ENCODE results near the gene MEG3. TPM values are rescaled to one million over a fixed set of nuclear protein-coding genes. Genes with fewer than 3 reads are reported as not detected.

MEG3 gene
- total RNA-seq, 3 donors from 2014 or later (not counting 1 experiment from before 2014, with no cell fraction given) = 1.0 to 6.6 (median 1.9) TPM

DNA sequence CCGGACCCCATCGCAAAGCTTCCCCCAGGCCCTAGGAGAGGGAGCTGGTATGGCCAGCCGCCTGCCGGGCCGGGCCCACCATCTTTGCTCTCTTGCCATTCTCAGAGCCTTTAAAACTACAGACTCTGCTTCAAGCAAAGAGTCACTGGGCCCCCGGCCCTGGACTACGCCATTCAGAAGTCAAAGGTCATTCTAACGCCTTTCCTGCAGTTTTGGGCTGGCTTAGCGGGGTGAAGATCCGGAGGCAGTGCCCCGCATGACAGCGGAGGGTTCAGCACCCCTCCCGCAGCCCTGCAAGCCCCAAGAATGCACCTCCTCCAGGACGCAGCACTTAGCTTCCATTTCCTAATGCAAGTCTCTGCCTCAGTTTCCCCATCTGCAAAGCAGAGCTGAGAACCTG, 38.3 kb upstream of the MEG3 start:
- H3K4me1 ChIP-seq (ENCODE audit: control insufficient read depth, insufficient read depth, low read length) = no peaks in the 10 kb centered on the region
- Mint-ChIP-seq H3K27ac (no peak overlapping the region), H3K27me3 (ENCODE audit: low read depth in 2 of 2) (peaks cover 0 to 8% of the 10 kb centered on the region in 2 donors), H3K4me3 (no peak overlapping the region), H3K36me3 (no peaks in the 10 kb centered on the region), H3K9me3 (no peaks in the 10 kb centered on the region), H3K4me1 (no peaks in the 10 kb centered on the region)
- no peaks in the 10 kb centered on the region for H3K36me3 ChIP-seq (ENCODE audit: control insufficient read depth, insufficient read depth, low read length)
- TF ChIP-seq, protein P1, sequence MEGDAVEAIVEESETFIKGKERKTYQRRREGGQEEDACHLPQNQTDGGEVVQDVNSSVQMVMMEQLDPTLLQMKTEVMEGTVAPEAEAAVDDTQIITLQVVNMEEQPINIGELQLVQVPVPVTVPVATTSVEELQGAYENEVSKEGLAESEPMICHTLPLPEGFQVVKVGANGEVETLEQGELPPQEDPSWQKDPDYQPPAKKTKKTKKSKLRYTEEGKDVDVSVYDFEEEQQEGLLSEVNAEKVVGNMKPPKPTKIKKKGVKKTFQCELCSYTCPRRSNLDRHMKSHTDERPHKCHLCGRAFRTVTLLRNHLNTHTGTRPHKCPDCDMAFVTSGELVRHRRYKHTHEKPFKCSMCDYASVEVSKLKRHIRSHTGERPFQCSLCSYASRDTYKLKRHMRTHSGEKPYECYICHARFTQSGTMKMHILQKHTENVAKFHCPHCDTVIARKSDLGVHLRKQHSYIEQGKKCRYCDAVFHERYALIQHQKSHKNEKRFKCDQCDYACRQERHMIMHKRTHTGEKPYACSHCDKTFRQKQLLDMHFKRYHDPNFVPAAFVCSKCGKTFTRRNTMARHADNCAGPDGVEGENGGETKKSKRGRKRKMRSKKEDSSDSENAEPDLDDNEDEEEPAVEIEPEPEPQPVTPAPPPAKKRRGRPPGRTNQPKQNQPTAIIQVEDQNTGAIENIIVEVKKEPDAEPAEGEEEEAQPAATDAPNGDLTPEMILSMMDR (IDR thresholded peaks at IDR 0.05) = no peak
- no peak overlapping the region for H3K27ac ChIP-seq (ENCODE audit: low read length)
- intact Hi-C loops (cut with micrococcal nuclease) = no loop called here
- H3K27me3 ChIP-seq (ENCODE audit: control insufficient read depth, insufficient read depth, low read length) = no peaks in the 10 kb centered on the region
- H3K9me3 ChIP-seq (ENCODE audit: control insufficient read depth, insufficient read depth, low read length) = no peaks in the 10 kb centered on the region
- no peak for ATAC-seq
- WGBS (ENCODE audit: insufficient coverage) = 92% methylated on average over 14 of the region's 14 CpGs
- H3K4me3 ChIP-seq (ENCODE audit: low read length) = no peak overlapping the region
- no peak for DNase-seq

DNA sequence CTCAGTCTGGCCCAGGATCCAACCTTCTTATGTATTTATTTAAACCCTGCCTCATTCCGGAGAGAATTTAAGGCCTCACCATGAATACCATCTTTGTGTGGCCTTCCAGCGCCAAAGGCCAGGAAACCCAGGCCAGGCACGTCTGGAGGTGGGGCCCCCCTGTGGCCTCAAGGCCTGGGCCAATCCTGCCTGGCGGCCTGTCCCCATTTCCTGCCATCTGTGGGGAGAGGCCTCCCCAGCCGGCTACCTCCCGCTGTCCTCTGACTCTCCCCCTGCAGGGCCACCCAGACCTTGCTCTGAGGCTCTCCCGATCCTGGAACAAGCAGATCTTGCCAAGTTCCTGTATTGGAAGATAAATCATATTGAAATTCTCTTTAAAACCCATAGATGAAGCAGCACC, 37.4 kb upstream of the MEG3 start:
- Mint-ChIP-seq H3K4me3 (no peak overlapping the region), H3K9me3 (no peaks in the 10 kb centered on the region), H3K4me1 (no peaks in the 10 kb centered on the region), H3K27me3 (ENCODE audit: low read depth in 2 of 2) (peaks cover 0 to 3% of the 10 kb centered on the region in 2 donors), H3K36me3 (no peaks in the 10 kb centered on the region), H3K27ac (no peak overlapping the region)
- 29% methylated on average over 7 of the region's 7 CpGs for WGBS (ENCODE audit: insufficient coverage)
- no peak overlapping the region for H3K27ac ChIP-seq (ENCODE audit: low read length)
- DNase-seq (no peak), ATAC-seq (no peak)
- H3K36me3 ChIP-seq (ENCODE audit: control insufficient read depth, insufficient read depth, low read length) = no peaks in the 10 kb centered on the region
- TF ChIP-seq, protein P1 (IDR thresholded peaks at IDR 0.05) = no peak
- no peaks in the 10 kb centered on the region for H3K9me3 ChIP-seq (ENCODE audit: control insufficient read depth, insufficient read depth, low read length)
- intact Hi-C loops (cut with micrococcal nuclease) = no loop called here
- no peak overlapping the region for H3K4me3 ChIP-seq (ENCODE audit: low read length)
- no peaks in the 10 kb centered on the region for H3K4me1 ChIP-seq (ENCODE audit: control insufficient read depth, insufficient read depth, low read length)
- H3K27me3 ChIP-seq (ENCODE audit: control insufficient read depth, insufficient read depth, low read length) = no peaks in the 10 kb centered on the region

DNA sequence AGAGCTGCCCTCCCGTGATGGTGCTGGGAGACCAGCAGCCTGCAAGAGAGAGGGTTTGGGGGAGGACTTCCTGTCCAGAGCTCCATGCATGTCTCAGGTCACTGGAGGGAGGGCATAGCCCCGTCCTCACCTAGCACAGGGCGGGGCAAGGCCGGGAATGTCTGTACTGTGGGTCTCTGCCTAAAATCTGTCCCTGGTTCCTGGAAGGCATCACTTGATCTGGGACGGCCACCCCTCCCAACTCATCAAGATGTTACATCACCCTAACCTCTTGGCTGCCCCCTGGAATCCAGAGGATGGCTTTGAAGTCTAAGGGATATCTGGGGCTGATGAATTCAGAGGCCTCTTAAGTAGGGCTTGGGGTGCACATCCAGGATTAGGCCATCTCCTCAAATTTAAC, 37.0 kb upstream of the MEG3 start:
- Histone ChIP-seq H3K9me3 (ENCODE audit: control insufficient read depth, insufficient read depth, low read length) (no peaks in the 10 kb centered on the region), H3K4me1 (ENCODE audit: control insufficient read depth, insufficient read depth, low read length) (no peaks in the 10 kb centered on the region), H3K27ac (ENCODE audit: low read length) (no peak overlapping the region), H3K36me3 (ENCODE audit: control insufficient read depth, insufficient read depth, low read length) (no peaks in the 10 kb centered on the region), H3K4me3 (ENCODE audit: low read length) (no peak overlapping the region), H3K27me3 (ENCODE audit: control insufficient read depth, insufficient read depth, low read length) (no peaks in the 10 kb centered on the region)
- intact Hi-C loops (cut with micrococcal nuclease) = no loop called here
- no peaks in the 10 kb centered on the region for H3K4me1 Mint-ChIP-seq
- H3K27ac Mint-ChIP-seq = no peak overlapping the region
- TF ChIP-seq, protein P1 (IDR thresholded peaks at IDR 0.05) = no peak
- no peak overlapping the region for H3K4me3 Mint-ChIP-seq
- H3K27me3 Mint-ChIP-seq (ENCODE audit: low read depth in 2 of 2) = peaks cover 0 to 3% of the 10 kb centered on the region in 2 donors
- H3K9me3 Mint-ChIP-seq = no peaks in the 10 kb centered on the region
- H3K36me3 Mint-ChIP-seq = no peaks in the 10 kb centered on the region
- no peak for DNase-seq
- 56% methylated on average over 5 of the region's 5 CpGs for WGBS (ENCODE audit: insufficient coverage)
- ATAC-seq = no peak

Measured in natural killer cell (primary cell).